CD4-positive, alpha-beta T cell treated with Interleukin-17A for 1 hour (primary cell): ENCODE results near the gene CLCA2.

Experiments used
- DNase-seq: peaks from one replicate; pipeline ENCODE4 v3.0.0-alpha.2; 2020

CLCA2 gene

GRCh38 chr1:86429835-86430234, 5.9 kb downstream of the CLCA2 start:
- peak; percentile 9 for DNase-seq

- DNase-seq = no peak
Measured at GRCh38 chr1:86430376-86430775, 6.4 kb downstream of the CLCA2 start.

DNA sequence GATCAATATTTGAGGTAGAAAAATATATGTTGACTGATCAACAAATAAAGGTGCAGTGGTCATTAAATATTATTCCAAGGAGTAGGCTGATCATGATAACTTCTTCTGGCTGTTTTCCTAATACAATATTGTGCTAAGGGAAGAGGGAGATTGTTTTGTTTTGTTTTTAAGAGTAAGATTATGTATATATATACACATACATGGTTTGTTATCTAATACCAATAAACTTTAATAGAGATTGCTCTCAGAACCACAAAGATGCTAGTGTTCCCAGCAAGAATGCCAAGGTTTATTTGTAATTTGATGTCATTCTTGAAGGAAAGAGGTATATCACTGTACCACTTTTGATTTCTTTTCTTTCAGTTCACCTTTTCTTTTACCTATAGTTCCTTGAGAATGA, 10.1 kb downstream of the CLCA2 start:
- no peak for DNase-seq

- DNase-seq = no peak
Measured at GRCh38 chr1:86435327-86435726, 11.4 kb downstream of the CLCA2 start.

DNA sequence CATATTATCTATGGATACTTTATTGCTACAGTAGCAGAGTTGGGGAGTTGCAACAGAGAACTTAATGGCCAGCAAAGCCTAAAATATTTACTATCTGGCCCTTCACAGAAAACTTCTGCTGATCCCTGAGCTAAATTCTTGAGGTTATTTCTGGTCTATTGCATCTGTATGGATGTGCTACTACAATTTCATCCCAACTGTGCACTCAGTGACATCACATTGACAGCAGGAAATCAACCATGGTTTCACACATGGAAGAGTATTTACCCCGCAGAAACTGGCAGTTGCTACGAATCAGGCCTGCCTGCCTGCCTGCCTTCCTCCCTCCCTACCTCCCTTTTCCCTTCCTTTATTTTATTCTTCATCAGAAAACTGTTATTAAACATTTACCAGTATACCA, 12.1 kb downstream of the CLCA2 start:
- DNase-seq = no peak

- peak; percentile 22 for DNase-seq
Measured at GRCh38 chr1:86441581-86441980, 17.6 kb downstream of the CLCA2 start.

DNA sequence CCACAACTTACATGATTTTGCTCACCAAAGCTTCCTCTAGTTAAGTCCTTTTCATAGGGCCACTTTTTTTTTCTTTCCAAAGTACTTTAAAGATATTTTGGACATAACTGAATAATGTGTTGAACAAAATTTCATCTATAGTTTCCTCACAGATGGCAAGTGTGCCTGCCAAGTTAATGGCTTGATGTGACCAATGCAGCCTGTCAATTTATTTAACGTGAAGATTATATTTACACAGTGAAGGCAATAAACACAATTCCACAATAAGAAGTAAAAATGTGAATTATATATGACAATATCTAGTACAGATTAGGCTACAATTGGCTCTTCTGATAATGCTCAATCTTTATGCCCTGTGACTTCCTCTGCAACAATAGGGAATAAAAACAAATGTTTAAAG, 18.0 kb downstream of the CLCA2 start:
- no peak for DNase-seq

GRCh38 chr1:86445919-86446318, 21.9 kb downstream of the CLCA2 start:
- no peak for DNase-seq

DNA sequence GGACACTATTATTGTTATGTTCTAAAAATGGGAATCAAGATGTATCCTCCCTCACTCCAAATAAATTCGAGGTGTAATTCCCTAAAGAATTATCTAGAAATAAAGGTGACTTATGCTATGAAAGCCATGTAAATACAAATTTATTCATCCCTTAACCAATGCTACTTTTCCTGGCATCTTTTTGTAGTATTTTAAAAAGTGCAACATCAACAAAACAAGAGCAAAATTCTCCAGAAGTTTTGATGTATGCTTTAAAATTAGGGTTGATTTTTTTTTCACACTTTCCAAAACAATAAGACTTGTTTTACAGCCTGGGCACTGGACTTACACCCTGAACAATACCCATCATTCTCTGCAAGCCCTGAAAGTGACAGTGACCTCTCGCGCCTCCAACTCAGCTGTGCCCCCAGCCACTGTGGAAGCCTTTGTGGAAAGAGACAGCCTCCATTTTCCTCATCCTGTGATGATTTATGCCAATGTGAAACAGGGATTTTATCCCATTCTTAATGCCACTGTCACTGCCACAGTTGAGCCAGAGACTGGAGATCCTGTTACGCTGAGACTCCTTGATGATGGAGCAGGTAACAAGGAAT, 23.3 kb downstream of the CLCA2 start:
- no peak for DNase-seq

DNA sequence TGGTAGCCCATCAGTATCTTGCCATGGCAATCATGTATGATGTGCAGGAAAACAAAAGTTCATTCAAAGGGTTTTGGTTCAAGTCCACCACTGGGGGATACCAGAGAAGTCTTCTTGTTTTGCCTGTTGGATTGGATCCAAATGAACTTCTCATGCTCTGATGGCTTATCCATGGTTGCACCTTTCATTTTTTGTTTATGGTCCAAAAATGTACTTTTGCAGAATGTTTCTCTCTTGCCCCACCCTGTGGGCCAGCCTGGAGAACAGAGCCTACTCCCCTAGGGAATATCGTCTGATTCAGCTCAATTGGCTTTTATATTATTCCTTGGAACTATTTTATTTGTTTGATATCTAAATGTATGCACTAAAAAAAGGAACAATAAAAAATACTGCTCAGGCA, 24.7 kb downstream of the CLCA2 start:
- no peak for DNase-seq

GRCh38 chr1:86449103-86449502, 25.1 kb downstream of the CLCA2 start:
- DNase-seq = no peak

DNA sequence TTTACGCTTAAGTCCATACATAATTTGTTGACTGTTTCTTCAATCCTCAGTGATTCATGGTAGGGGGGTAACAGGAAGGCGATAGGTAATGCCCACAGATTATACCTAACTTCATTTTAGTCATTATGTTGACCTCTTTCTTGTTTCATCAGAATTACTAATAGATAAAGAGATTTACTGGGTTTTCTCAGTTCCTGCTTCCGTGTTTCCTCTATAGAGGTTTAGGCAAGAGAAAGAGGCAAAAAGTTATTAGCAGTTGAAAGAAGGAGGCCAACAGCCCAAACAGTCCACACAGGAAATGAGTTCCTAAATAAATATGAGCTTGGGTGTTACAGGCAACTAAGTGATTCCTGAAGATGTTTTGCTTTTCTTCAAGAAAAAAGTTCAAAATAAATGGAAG, 26.9 kb downstream of the CLCA2 start:
- DNase-seq = no peak

- no peak for DNase-seq
Measured at GRCh38 chr1:86453664-86454063, 29.7 kb downstream of the CLCA2 start.

DNA sequence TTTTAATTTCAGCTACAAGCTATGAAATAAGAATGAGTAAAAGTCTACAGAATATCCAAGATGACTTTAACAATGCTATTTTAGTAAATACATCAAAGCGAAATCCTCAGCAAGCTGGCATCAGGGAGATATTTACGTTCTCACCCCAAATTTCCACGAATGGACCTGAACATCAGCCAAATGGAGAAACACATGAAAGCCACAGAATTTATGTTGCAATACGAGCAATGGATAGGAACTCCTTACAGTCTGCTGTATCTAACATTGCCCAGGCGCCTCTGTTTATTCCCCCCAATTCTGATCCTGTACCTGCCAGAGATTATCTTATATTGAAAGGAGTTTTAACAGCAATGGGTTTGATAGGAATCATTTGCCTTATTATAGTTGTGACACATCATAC, 31.1 kb downstream of the CLCA2 start:
- no peak for DNase-seq

GRCh38 chr1:86460998-86461397, 37.0 kb downstream of the CLCA2 start:
- no peak for DNase-seq

GRCh38 chr1:86461482-86461881, 37.5 kb downstream of the CLCA2 start:
- no peak for DNase-seq

DNA sequence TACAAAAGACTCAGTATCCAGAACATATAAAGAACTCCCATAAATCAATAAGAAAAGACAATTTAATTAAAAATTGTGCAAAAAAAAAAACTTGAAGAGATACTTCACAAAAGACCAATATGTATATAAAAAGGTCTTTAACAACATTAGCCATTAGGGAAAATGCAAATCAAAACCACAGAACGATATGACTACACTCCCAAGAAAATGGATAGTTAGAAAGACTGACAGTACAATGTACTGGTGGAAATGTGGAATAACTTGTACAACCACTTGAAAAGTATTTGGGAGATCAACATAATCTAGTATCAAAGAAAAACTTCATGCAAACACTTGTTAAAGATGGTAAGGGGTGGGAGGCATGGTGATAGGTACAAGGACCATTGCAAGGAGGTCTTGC, 40.8 kb downstream of the CLCA2 start:
- DNase-seq = no peak

DNA sequence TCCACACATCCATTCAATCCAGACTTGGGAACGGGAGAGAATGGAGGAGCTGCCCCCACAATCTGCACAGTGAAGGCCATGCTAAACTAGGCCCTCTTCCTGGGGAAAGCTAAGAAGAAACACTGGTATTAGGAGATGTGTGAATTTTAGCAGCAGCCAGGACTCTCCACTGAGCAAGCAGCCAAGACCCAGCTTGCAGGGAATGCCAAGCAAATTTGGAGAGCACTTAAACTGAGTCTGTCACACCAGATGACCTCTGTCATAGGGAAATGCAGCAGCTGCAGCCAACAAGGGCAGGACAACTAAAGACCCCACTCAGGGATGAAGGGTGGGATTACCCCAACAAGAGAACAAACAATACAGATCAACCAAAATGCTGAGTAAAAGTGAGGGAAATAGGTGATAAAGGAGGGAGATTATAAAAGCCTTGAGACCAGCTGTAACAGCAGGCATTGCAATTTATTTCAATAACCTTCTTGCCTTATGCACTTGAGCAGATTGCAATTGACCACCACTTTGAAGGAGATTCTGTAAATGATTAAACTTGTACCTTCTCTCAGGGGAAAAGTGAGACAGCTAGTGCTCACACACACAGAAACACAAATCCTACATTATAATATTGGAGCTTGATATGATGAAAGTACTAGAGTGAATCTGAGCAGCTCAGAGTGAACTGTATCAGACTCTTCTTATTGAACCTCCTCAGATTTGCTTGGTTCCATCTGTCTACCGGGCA, 42.3 kb downstream of the CLCA2 start:
- DNase-seq = no peak

DNA sequence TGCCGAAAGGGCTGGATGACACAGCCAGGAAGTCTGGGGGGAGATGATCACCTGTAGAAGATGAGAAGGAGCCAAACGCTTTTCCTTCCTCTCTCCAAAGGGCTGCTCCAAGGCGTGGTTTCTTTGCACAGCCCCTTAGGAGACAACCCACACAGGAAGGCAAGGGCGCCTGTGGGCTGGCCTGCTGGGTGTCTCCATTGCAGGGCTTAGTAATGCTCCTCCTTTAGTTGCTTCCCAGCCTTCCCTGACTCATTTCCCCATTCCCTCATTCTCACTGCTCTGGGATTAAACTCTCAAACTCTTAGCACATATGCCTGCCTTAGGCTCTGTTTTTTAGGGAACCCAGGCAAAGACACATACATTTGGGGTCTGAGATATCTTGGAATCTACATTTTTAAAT, 43.0 kb downstream of the CLCA2 start:
- DNase-seq = no peak

- no peak for DNase-seq
Measured at GRCh38 chr1:86468501-86468977, 44.6 kb downstream of the CLCA2 start, which contains the start of gene CLCA1. CLCA1 (plus strand) TSS chr1:86468927; CDS start chr1:86468972, 45 bp downstream.

DNA sequence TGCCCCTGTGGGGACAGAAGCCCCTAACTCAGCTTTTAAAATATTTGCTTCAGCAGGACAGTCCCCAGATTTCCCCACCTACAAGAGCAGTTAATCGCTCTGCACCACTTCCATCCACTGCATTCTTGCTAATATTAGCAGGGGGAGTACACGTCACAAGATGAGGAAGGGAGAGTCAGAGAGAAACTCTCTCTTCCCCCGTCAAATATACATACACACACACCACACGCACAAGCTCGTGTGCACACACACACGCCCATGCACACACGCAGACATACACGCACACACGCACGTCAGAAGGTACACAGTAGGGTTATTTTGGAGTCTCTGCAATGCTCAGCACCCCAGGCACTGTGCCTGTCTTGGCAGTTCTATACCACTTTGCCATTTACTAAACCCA, 46.9 kb downstream of the CLCA2 start:
- DNase-seq = no peak

- no peak for DNase-seq
Measured at GRCh38 chr1:86471291-86471690, 47.3 kb downstream of the CLCA2 start.

GRCh38 chr1:86472152-86472551, 48.2 kb downstream of the CLCA2 start:
- no peak for DNase-seq

DNA sequence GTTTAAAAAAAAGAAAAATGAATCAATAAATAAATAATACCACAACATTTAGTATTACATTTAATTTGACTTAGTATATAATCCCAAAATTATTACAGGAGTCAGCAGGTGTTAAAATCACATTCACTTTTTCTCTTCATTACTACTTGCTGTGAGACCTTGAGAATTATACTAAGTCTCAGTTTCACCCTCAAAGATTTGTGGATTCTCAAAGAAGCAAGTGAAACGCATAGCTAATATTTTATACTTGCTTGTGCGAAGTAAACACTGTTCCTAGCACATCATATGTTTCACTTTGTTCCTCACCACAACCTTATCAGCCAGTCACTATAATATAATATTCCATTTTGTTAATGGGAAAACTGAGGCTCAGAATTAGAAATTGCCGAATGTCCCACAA, 48.8 kb downstream of the CLCA2 start:
- no peak for DNase-seq

DNA sequence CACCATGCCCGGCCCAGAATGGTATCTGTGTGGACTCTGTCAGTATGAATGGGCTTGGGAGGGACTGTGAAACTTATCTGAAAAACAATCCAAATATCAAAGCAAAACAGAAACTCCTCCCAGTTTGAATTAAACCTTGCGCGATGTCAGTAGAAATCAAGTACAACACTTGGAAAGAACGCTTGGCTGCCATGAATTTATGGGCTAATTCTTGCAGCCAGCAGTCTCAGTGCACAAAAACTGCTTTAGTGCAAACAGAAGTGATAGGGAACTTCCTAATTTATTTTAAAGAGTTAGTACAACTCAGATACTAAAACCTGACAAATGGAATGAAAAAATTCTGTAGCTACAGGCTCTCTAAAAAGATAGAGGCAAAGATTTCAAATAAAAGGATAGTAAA, 53.3 kb downstream of the CLCA2 start:
- no peak for DNase-seq
